Neural progenitor cell (in vitro differentiated cells): Measurements from ENCODE around the gene NRG2. TPM values are rescaled to one million over a fixed set of nuclear protein-coding genes. Genes with fewer than 3 reads are reported as not detected.

Experiments used
- DNase-seq: peaks from one replicate; pipeline ENCODE4 v3.0.0-alpha.2; 2016; ENCODE audit warnings: low spot score
- H2AFZ ChIP-seq: fragments of 200-600 bp; sonication (generic); replicated peaks from 2 replicates; pipeline ENCODE4 v1.6.1; 2016; ENCODE audit warnings: antibody characterized with exemption
- H3F3A ChIP-seq: fragments of 200-600 bp; sonication (generic); 2 replicates; pipeline ENCODE4 v1.6.1; 2016; ENCODE audit warnings: antibody characterized with exemption, low read depth
- H3K27ac ChIP-seq: fragments of 200-600 bp; sonication (generic); 2 replicates; pipeline ENCODE4 v1.5.1; 2016; ENCODE audit warnings: mild to moderate bottlenecking
- H3K27me3 ChIP-seq: fragments of 200-600 bp; sonication (generic); 2 replicates; pipeline ENCODE4 v1.6.1; 2016; ENCODE audit warnings: mild to moderate bottlenecking, moderate library complexity
- H3K36me3 ChIP-seq: fragments of 200-600 bp; sonication (generic); 2 replicates; pipeline ENCODE4 v1.5.1; 2016
- H3K4me1 ChIP-seq: fragments of 200-600 bp; sonication (generic); 2 replicates; pipeline ENCODE4 v1.6.1; 2016; ENCODE audit warnings: mixed run types
- H3K4me2 ChIP-seq: fragments of 200-600 bp; sonication (generic); 2 replicates; pipeline ENCODE4 v1.6.1; 2016
- H3K4me3 ChIP-seq: fragments of 200-600 bp; sonication (generic); 2 replicates; pipeline ENCODE4 v1.5.1; 2016
- H3K79me2 ChIP-seq: fragments of 200-600 bp; sonication (generic); 2 replicates; pipeline ENCODE4 v1.6.1; 2016; ENCODE audit warnings: low read depth
- H3K9ac ChIP-seq: fragments of 200-600 bp; sonication (generic); 2 replicates; pipeline ENCODE4 v1.6.1; 2016
- H3K9me3 ChIP-seq: fragments of 200-600 bp; sonication (generic); 2 replicates; pipeline ENCODE4 v1.5.1; 2016; ENCODE audit warnings: low read depth
- H4K20me1 ChIP-seq: fragments of 200-600 bp; sonication (generic); 2 replicates; pipeline ENCODE4 v1.6.1; 2016; ENCODE audit warnings: low read depth
- H3K27ac Mint-ChIP-seq: 3 replicates; pipeline ENCODE4 v1.8.0; 2021; ENCODE audit warnings: mixed read lengths
- H3K27me3 Mint-ChIP-seq: 2 replicates; pipeline ENCODE4 v1.8.0; 2022; ENCODE audit warnings: low read depth, mild to moderate bottlenecking, inconsistent platforms, moderate library complexity, mixed read lengths; ENCODE audit not compliant: insufficient read depth
- H3K36me3 Mint-ChIP-seq: 3 replicates; pipeline ENCODE4 v1.8.0; 2021; ENCODE audit warnings: mixed read lengths
- H3K4me1 Mint-ChIP-seq: 3 replicates; pipeline ENCODE4 v1.8.0; 2021; ENCODE audit warnings: mixed read lengths
- H3K4me3 Mint-ChIP-seq: 3 replicates; pipeline ENCODE4 v1.8.0; 2021; ENCODE audit warnings: mild to moderate bottlenecking, moderate library complexity, mixed read lengths
- H3K9me3 Mint-ChIP-seq: 3 replicates; pipeline ENCODE4 v1.8.0; 2020; ENCODE audit warnings: mixed read lengths
- EZH2 ChIP-seq: fragments of 200-600 bp; sonication (generic); IDR thresholded peaks from 2 replicates; pipeline ENCODE4 v1.6.1; 2017; ENCODE audit warnings: antibody characterized with exemption, mild to moderate bottlenecking, moderate library complexity
- EZH2phosphoT487 ChIP-seq: fragments of 200-600 bp; sonication (generic); IDR thresholded peaks from 2 replicates; pipeline ENCODE4 v1.6.1; 2017; ENCODE audit warnings: antibody characterized with exemption
- total RNA-seq: library from RNA; depleted of rRNA; stranded (reverse); fragments of >200 nt; gene quantifications from 2 replicates; pipeline ENCODE4 v1.2.3, GENCODE V29; 2015; ENCODE audit warnings: low replicate concordance
- TF ChIP-seq, protein P1 (sequence below): fragments of 200-600 bp; sonication (generic); IDR thresholded peaks from 2 replicates; pipeline ENCODE4 v1.5.1; 2017; ENCODE audit warnings: antibody characterized with exemption, mild to moderate bottlenecking

Gene NRG2
- total RNA-seq, 1 donor from 2014 or later = 0.13 TPM

DNA sequence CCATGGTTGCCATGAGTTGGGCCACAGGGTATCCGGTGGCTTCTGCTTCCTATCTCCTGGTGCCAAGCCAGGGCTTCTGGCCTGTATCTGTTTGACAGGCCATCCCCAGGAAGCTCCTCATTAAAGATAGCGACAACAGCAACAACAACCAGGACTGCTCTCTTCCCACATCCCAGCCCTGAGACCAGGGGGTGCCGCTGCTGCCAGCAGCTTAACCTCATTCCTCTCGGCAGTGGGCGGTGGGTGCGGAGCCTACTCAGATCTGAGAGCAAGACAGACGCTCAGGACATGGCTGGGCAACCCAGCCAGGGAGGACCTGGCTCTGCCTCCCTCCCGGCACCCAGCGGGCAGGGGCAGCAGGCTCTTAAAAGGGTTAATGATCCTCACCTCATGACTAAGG, 149.2 kb downstream of the NRG2 start:
- Histone ChIP-seq H3K79me2 (no peaks in the 10 kb centered on the region), H3K9me3 (no peaks in the 10 kb centered on the region), H3K27me3 (peaks cover 26% of the 10 kb centered on the region), H3F3A (no peaks in the 10 kb centered on the region), H2AFZ (no peak overlapping the region), H3K36me3 (no peaks in the 10 kb centered on the region), H4K20me1 (no peaks in the 10 kb centered on the region), H3K4me3 (no peak overlapping the region), H3K4me2 (no peak overlapping the region), H3K4me1 (no peaks in the 10 kb centered on the region), H3K9ac (no peak overlapping the region), H3K27ac (no peak overlapping the region)
- H3K4me1 Mint-ChIP-seq = no peaks in the 10 kb centered on the region
- H3K4me3 Mint-ChIP-seq = no peak overlapping the region
- H3K36me3 Mint-ChIP-seq = no peaks in the 10 kb centered on the region
- DNase-seq = no peak
- H3K27ac Mint-ChIP-seq = no peak overlapping the region
- TF ChIP-seq EZH2 (no peak), EZH2phosphoT487 (no peak)
- TF ChIP-seq, protein P1, sequence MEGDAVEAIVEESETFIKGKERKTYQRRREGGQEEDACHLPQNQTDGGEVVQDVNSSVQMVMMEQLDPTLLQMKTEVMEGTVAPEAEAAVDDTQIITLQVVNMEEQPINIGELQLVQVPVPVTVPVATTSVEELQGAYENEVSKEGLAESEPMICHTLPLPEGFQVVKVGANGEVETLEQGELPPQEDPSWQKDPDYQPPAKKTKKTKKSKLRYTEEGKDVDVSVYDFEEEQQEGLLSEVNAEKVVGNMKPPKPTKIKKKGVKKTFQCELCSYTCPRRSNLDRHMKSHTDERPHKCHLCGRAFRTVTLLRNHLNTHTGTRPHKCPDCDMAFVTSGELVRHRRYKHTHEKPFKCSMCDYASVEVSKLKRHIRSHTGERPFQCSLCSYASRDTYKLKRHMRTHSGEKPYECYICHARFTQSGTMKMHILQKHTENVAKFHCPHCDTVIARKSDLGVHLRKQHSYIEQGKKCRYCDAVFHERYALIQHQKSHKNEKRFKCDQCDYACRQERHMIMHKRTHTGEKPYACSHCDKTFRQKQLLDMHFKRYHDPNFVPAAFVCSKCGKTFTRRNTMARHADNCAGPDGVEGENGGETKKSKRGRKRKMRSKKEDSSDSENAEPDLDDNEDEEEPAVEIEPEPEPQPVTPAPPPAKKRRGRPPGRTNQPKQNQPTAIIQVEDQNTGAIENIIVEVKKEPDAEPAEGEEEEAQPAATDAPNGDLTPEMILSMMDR = no peak
- H3K27me3 Mint-ChIP-seq = peaks cover 6% of the 10 kb centered on the region
- no peaks in the 10 kb centered on the region for H3K9me3 Mint-ChIP-seq

DNA sequence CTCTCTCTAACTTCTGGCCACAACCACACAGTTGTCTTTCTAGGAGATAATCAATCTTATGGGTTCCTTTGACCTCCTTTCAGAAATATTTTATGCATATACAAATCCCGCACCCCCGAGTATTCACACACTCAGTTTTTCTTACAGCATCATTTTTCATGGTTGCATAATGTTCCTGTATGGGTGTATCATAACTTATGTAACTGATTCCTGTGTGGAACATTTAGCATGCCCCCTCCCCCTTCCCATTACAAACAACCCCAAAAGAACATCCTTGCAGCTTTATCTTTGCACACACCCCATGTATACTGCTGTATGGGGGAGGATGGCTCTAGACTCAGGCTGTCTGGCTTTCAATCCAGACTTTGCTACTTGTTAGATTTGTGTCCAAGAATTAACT, 153.7 kb downstream of the NRG2 start:
- no peaks in the 10 kb centered on the region for H3K4me1 ChIP-seq
- no peak overlapping the region for H2AFZ ChIP-seq
- H3K4me3 ChIP-seq = no peak overlapping the region
- no peak overlapping the region for H3K4me3 Mint-ChIP-seq
- H3K36me3 Mint-ChIP-seq = no peaks in the 10 kb centered on the region
- peaks cover 3% of the 10 kb centered on the region for H3K27me3 Mint-ChIP-seq
- no peaks in the 10 kb centered on the region for H3F3A ChIP-seq
- DNase-seq = no peak
- H3K36me3 ChIP-seq = no peaks in the 10 kb centered on the region
- no peaks in the 10 kb centered on the region for H4K20me1 ChIP-seq
- H3K9me3 Mint-ChIP-seq = no peaks in the 10 kb centered on the region
- no peaks in the 10 kb centered on the region for H3K9me3 ChIP-seq
- peaks cover 14% of the 10 kb centered on the region for H3K27me3 ChIP-seq
- H3K4me2 ChIP-seq = no peak overlapping the region
- no peaks in the 10 kb centered on the region for H3K79me2 ChIP-seq
- H3K9ac ChIP-seq = no peak overlapping the region
- no peak overlapping the region for H3K27ac ChIP-seq
- no peaks in the 10 kb centered on the region for H3K4me1 Mint-ChIP-seq
- no peak overlapping the region for H3K27ac Mint-ChIP-seq
- TF ChIP-seq EZH2phosphoT487 = no peak
- TF ChIP-seq, protein P1 = no peak
- TF ChIP-seq EZH2 = no peak

DNA sequence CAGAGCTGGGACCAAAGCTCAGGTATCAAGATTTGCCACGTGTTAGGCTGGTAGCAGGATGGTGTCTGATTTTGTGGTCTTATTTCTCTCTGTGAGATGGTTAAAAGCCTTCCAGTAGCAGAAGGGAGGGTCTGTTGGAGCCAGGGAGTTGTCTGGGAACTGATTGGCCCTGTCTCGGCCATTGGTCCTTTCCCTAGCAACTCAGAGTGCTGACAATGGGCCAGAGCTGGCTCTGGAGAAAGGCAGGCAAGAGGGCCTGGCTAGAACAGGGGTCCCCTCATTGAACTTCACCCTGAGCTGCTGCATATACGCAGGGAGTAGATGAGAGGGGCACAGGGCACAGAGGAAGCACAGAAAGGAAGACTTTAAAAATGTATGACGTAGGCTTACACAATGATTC, 154.7 kb downstream of the NRG2 start:
- Histone ChIP-seq H3K27ac (no peak overlapping the region), H3K9ac (no peak overlapping the region), H3K79me2 (no peaks in the 10 kb centered on the region), H3K4me1 (no peaks in the 10 kb centered on the region), H3K4me3 (no peak overlapping the region), H3K4me2 (no peak overlapping the region), H3K36me3 (no peaks in the 10 kb centered on the region), H3K27me3 (peaks cover 14% of the 10 kb centered on the region), H3F3A (no peaks in the 10 kb centered on the region), H4K20me1 (no peaks in the 10 kb centered on the region), H2AFZ (no peak overlapping the region), H3K9me3 (no peaks in the 10 kb centered on the region)
- TF ChIP-seq EZH2 = no peak
- no peak for TF ChIP-seq EZH2phosphoT487
- TF ChIP-seq, protein P1 = no peak
- no peak overlapping the region for H3K27ac Mint-ChIP-seq
- H3K4me3 Mint-ChIP-seq = no peak overlapping the region
- H3K27me3 Mint-ChIP-seq = peaks cover 3% of the 10 kb centered on the region
- H3K9me3 Mint-ChIP-seq = no peaks in the 10 kb centered on the region
- DNase-seq = no peak
- no peaks in the 10 kb centered on the region for H3K36me3 Mint-ChIP-seq
- H3K4me1 Mint-ChIP-seq = no peaks in the 10 kb centered on the region
